ENCODE data around the gene PRDM7. TPM values are rescaled to one million over a fixed set of nuclear protein-coding genes. Genes with fewer than 3 reads are reported as not detected.

The PRDM7 gene
- polyA plus RNA-seq, 1 donor: 0.91 TPM

- no peak for DNase-seq
Measured at GRCh38 chr16:90035902-90036301, 41.2 kb downstream of the PRDM7 start.

GRCh38 chr16:90034504-90034903, 42.6 kb downstream of the PRDM7 start:
- DNase-seq: no peak

DNA sequence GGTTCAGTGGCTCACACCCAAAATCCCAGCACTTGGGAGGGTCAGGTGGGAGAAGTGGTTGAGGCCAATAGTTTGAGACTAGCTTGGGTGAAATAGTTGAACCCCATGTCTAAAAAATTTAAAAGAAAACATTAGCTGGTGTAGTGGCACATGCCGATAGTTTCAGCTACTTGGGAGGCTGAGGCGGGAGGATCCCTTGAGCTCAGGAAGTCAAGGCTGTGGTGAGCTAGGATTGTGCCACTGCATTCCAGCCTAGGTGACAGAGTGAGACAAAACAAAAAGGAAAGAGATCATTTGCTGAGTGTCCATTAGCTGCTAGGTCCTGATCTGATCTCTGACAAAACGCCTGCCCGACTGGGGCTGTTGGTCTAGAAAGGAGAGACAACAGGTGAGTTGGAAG, 43.7 kb downstream of the PRDM7 start:
- no peak for DNase-seq

GRCh38 chr16:90032674-90033331, 44.3 kb downstream of the PRDM7 start:
- no peak for DNase-seq

GRCh38 chr16:90031931-90032673, 45.0 kb downstream of the PRDM7 start:
- DNase-seq: no peak

GRCh38 chr16:90031186-90031930, 45.8 kb downstream of the PRDM7 start:
- DNase-seq: no peak

DNA sequence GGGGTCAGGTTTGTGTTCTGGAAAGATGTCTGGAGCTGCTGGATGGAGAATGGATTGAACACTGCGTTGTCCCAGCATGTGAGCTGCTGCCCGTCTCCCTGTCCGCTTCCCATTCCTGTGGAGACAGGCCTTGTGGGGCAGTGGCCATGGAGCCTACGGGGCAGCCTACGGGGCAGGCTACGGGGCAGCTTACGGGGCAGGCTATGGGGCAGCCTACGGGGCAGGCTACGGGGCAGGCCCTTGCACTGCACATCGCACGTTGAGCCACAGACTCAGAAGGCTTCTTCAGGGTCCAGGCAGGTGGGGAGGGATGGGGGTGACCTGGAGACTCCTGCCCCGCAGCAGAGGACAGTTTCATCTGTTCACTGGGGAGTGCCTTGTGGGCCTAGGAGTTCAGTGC, 48.1 kb downstream of the PRDM7 start:
- DNase-seq: no peak

- DNase-seq: no peak
Measured at GRCh38 chr16:90027611-90028010, 49.5 kb downstream of the PRDM7 start.

DNA sequence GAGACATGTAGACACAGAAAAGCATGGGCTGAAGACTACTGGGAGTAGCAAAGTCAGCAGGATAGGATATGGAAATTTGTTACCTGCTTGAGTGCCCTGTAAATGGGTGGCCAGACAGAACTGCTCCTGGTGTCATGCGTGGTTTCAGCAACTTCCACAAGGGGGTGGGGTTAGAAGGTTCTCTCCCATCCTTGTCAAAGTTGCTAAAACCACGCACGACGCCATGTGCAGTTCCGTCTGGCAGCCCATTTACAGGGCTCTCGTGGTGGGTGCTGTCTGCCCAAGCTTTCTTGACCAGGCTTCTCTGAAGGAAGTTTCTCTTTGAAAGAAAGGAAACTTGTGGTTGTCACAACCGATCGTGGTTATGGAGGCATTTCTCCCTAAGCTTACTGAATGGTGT, 51.0 kb downstream of the PRDM7 start:
- no peak for DNase-seq

DNA sequence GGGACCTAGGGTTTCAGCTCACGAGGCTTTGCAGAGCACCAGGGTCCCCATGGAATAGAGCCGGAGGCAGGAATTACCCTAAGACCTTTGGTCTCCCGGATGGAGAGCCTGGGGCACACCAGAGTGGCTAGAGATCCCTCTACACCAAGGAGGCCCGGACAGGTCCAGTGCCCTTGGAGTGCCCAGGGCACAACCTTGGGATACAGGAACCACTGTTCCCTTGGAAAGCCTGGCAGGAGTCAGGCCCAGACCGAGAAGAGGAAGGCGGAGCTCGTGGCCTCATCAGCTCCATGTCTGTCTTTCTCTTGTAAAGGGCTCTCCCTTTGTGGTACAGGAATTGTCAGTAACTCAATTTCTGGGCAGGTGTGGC, 54.1 kb downstream of the PRDM7 start:
- no peak for DNase-seq

DNA sequence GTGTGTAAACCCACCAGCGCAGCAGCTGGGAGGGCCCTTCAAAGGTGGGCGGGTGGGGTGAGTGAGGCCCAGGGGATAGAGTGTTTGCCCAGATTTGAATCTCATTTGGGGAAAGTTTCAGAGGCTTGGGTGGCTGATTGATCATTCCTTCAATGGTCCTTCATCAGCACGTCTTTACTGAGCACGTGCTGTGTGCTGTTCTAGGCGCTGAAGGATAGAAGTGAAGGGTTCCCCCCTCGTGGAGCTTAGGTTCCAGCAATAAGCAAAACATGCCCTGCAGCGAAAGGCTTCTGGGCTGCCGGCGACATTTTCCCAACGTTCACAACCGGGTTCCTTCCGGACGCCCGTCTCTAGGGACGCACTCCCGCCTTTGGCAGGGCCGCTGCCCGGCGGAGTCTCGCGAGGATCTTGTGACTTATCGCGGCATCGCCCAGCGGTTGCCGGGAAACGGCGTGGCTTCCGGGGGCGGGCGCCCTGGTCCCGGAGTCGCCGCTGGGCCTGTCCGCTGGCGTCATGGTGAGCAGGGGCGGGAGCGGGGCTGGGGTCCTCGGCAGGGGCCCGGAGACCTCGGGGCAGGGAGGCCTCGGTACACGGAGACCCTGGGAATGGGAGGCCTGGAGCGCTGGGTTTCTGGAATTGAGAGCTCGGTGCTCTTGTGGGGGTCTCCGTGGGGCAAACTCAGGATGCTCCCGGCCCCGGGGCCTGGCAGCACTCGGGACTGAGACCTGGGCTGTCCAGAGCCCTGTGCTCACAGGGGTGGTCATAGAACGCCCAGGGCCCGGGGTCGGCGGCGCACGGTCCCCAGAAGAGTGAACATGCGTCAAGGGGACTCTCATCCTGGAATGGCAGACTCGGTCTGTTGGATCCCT, 54.7 kb downstream of the PRDM7 start:
- peak; percentile 93 for DNase-seq

- DNase-seq: no peak
Measured at GRCh38 chr16:90020838-90021382, 56.2 kb downstream of the PRDM7 start.

- DNase-seq: no peak
Measured at GRCh38 chr16:90020260-90020837, 56.8 kb downstream of the PRDM7 start.

GRCh38 chr16:90019543-90020259, 57.4 kb downstream of the PRDM7 start:
- DNase-seq: no peak

DNA sequence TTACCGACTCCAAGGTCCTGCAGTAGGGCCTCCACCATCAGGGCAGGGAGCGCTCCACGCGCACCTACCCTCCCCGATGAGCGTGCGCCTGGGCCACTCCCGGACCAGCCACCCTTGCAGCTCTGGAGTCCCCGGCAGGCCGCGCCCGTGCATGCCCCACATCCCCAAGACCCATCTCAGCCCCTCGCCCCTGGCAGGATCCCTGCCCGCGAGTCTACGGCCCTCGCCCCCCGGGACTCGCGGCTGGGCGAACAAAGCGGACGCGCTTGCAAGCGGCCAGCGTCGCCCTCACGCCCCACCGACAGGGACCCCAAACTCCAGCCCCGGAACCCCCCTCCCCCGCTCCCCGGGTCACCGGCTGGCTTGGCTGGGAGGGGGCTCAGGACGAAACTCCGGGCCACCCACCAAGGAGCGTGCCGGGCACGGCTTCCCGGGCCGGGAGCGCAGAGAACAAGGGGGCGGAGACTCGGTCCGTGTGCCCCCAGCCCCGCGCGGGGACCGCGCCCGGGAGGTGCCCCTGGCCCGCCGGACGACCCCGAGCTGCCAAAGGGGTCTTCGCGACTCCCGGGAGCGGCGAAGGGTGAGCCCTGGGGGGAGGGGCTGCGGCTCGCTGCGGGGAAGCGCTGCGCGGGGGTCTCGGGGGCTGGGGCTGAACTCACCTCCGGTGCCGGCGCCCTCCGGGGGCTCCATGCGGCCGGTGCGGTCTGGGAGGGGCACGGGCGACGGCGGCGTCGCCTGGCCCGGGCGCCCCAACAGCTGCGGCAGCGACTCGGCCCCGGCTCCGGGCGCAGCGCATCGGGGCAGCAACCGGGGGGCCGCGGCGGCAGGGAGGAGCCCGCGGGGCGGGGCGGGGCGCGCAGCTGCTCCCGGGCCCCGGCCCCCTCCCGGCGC, 58.2 kb downstream of the PRDM7 start, which contains the start of gene DBNDD1:
Gene DBNDD1 (minus strand): TSS at position 805 of the 891 bp plus-strand sequence. CDS start 115 bp downstream, at position 690.
- DNase-seq: no peak

DNA sequence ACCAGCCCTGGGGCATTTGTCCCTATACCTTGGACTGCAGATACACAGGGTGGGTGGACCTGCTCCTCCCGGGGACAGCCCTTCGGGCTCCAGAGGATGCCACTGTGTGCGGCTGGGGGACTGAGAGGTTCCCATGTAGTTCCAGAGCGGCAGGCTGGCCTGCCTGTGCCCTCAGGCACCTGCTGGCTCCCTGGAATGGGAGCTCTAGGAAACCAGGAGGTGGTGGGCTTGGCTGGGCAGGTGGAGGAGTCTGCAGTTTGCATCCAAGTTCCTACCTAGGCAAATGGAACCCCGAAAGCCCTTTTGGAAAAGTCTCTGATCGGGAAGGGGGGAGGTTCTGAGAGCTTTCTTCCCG, 58.9 kb downstream of the PRDM7 start:
- no peak for DNase-seq

- DNase-seq: no peak
Measured at GRCh38 chr16:90016339-90016950, 60.7 kb downstream of the PRDM7 start.

DNA sequence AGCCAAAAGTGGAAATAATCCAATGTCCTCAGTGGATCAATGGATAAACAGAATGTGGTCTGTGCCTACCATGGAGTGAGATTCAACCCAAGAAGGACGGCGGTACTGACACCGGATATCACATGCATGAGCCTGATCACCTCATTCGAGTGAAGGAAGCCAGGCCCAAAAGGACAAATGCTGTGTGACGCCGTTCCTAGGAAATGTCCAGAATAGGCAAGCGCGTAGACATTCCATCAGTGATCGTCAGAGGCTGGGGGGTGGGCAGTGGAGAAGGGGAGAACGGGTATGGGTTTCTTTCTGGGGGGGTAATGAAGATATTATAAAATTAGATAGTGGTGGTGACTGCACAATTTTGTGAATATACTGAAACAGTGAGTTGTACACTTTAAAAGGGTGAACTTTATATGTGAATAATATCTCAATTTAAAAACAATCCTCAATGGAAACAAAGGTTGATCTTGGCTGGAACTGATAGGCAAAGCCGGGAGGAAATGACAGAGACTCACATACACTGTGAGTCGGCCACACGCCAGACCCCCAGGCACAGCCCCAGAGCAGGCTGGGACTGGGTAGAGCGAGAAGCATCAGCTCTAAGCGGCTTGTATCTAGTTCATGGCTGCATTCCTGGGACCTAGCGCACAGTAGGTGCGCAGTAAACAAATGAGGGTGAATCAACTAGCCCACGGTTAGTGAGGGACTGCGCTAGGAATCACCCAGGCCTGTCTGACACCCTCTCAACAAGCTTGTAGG, 61.4 kb downstream of the PRDM7 start:
- DNase-seq: no peak

All from left kidney (tissue), 2 donors.